Adrenal gland (tissue), 12 donors: ENCODE data around the gene FHIT. TPM values are rescaled to one million over a fixed set of nuclear protein-coding genes. Genes with fewer than 3 reads are reported as not detected.

Source experiments
- DNase-seq, 7 donors: peaks; one replicate each; pipeline ENCODE4 v3.0.0-alpha.2; 2019 to 2020
- H3K27ac ChIP-seq, 5 donors: fragments of 200-600 bp; sonication (generic) in 4 of 5; 1 replicate in 3 of 5; 2 replicates in 2 of 5; pipeline versions ENCODE4 v1.5.1 to v1.8.0; 2016 to 2020; ENCODE audit warnings: mild to moderate bottlenecking in 1 of 5
- H3K27me3 ChIP-seq: fragments of 200-600 bp; 2 replicates; pipeline ENCODE4 v1.8.0; 2021
- H3K36me3 ChIP-seq, 2 donors: fragments of 200-600 bp; replicated peaks in 1 of 2; 1 replicate in 1 of 2; 2 replicates in 1 of 2; pipeline versions ENCODE4 v1.5.1 to v1.8.0; 2018 to 2022
- H3K4me1 ChIP-seq, 2 donors: fragments of 200-600 bp; replicated peaks in 1 of 2; 1 replicate in 1 of 2; 2 replicates in 1 of 2; pipeline versions ENCODE4 v1.5.1 to v1.8.0; 2018 to 2021
- H3K4me3 ChIP-seq, 4 donors: fragments of 200-600 bp; sonication (generic) in 3 of 4; one replicate each; pipeline ENCODE4 v1.5.1; 2016 to 2018
- H3K9me3 ChIP-seq, 3 donors: fragments of 200-600 bp; sonication (generic) in 1 of 3; replicated peaks in 1 of 3; 1 replicate in 2 of 3; 2 replicates in 1 of 3; pipeline versions ENCODE4 v1.5.1 to v1.8.0; 2016 to 2021
- POLR2A ChIP-seq, 2 donors: fragments of 450-650 bp; IDR thresholded peaks; one replicate each; pipeline ENCODE4 v1.6.1; 2017; ENCODE audit warnings: antibody characterized with exemption in 2 of 2, mild to moderate bottlenecking in 2 of 2, moderate library complexity in 1 of 2
- WGBS, 4 donors: extraction: QIAGEN DNeasy Blood & Tissue Kit in 2 of 4; methylation state at CpG; one replicate each; pipeline versions ENCODE4 v1.1.5 to v1.1.7; 2013 to 2017; 5-methylcytosine and 5-hydroxymethylcytosine counted together
- intact Hi-C, 2 donors: fragments of 100-400 bp; cut with DNase I; formaldehyde crosslinking; loops; one replicate each; pipeline versions ENCODE4 v1.14.1 to v1.15.0; 2022 to 2023
- polyA plus RNA-seq, 3 donors: library from polyadenylated mRNA; stranded (reverse); fragments of 200-250 nt in 2 of 3; fragments of 350-450 nt in 1 of 3; fragmentation: Illumina TruSeq in 1 of 3; extraction: RNeasy Lipid Tissue Mini Kit (QIAGEN cat#74804) in 1 of 3; gene quantifications; one replicate each; pipeline ENCODE4 v1.2.3, GENCODE V29; 2013 to 2014
- total RNA-seq, 9 donors: library from RNA; depleted of rRNA in 4 of 9; stranded (reverse); fragments of >200 nt in 4 of 9; fragments of 120-200 nt in 1 of 9; fragmentation: NEBNext Ultra II Directional in 1 of 9; extraction: Animal tissue kit (Norgen Biotek cat#: 25700) in 1 of 9; gene quantifications; one replicate each; pipeline versions ENCODE4 v1.1.0 to v1.2.4, GENCODE V29; 2013 to 2023
- TF ChIP-seq, protein P1 (sequence below), 6 experiments: fragments of 450-650 bp in 4 of 6; fragments of 200-600 bp in 2 of 6; sonication (generic) in 1 of 6; IDR thresholded peaks; 1 replicate in 5 of 6; 2 replicates in 1 of 6; pipeline versions ENCODE4 v1.5.1 to v1.8.0; 2016 to 2021; ENCODE audit warnings: antibody characterized with exemption in 6 of 6, mild to moderate bottlenecking in 2 of 6, moderate library complexity in 1 of 6
- donor health status: healthy with polysubstance abuse.
- donor health status: Bipolar disorder and iron deficiency.
- donor health status: DM: yes; HTN: yes; CAD: no.
- donor health status: DM: no; HTN: no; CAD: no.
- donor health status: DM: no; HTN: no; CAD: no.
- donor health status: DM: yes; HTN: yes; CAD: no.

FHIT gene
- total and polyA plus RNA-seq, 12 donors = 14.1 to 43.9 (median 28.8) TPM

DNA sequence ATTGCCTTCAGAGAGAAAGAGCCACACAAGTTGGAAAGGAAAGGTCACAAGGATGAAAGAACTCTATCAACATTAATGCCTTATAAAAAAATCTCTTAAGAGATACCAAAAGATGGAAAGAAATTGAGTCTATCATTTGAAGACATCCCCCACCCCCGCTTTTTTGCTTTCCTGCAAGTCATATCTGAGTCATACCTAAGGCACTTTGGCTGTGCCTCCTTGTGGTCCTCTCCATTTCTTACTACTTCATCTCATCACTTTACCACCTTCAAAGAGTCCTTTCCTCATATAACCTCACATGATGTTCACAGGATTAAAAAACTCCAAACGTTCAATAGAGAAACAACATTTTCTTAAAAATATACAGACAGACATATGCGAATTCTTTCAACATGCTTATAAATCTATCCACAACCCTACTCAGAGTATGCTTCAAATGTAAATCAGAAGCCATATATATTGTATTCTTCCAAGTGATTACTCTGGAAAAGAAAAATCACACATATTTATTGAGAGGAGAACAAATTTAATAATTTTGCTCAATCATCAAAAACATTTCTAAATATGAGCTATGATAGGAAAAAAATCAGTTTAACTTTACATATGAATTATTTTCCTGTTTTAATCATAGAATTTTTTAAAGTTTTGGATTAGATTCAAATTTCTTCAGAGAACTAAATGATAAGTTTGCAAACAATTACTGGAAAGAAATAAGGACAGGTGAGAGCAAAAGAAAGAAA is 1197.6 kb downstream of the FHIT start:
- no peaks in the 10 kb centered on the region for H3K36me3 ChIP-seq
- H3K4me3 ChIP-seq = no peak overlapping the region
- no peak overlapping the region for H3K27ac ChIP-seq
- DNase-seq = no peak
- H3K4me1 ChIP-seq = no peaks in the 10 kb centered on the region
- TF ChIP-seq, protein P1, sequence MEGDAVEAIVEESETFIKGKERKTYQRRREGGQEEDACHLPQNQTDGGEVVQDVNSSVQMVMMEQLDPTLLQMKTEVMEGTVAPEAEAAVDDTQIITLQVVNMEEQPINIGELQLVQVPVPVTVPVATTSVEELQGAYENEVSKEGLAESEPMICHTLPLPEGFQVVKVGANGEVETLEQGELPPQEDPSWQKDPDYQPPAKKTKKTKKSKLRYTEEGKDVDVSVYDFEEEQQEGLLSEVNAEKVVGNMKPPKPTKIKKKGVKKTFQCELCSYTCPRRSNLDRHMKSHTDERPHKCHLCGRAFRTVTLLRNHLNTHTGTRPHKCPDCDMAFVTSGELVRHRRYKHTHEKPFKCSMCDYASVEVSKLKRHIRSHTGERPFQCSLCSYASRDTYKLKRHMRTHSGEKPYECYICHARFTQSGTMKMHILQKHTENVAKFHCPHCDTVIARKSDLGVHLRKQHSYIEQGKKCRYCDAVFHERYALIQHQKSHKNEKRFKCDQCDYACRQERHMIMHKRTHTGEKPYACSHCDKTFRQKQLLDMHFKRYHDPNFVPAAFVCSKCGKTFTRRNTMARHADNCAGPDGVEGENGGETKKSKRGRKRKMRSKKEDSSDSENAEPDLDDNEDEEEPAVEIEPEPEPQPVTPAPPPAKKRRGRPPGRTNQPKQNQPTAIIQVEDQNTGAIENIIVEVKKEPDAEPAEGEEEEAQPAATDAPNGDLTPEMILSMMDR (IDR thresholded peaks at IDR 0.05) = no peak
- no peak for TF ChIP-seq POLR2A (IDR thresholded peaks at IDR 0.05)
- H3K27me3 ChIP-seq = no peaks in the 10 kb centered on the region
- WGBS, 4 donors = 77 to 87% (median 85%) methylated on average over 3 of the region's 3 CpGs
- no peaks in the 10 kb centered on the region for H3K9me3 ChIP-seq
- intact Hi-C loops = no loop called here

DNA sequence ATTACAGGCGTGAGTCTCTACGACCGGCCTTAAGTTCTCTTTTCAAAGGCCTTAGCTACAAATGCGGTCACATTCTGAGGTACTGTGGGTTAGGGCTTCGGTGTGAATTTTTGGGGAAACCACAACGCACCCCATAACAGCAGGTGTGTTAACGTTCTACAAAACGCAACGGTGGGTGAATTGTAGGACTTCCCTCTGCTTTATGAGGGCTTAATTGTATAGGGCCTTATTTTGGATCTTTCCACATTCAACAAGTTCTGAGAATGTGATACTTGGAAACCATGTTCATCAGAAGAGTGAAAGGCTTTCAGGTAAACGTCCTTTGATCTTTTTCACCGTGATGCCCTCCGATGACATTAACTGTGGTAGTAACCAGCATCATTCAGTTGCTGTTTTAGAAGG is 1202.8 kb downstream of the FHIT start:
- H3K27me3 ChIP-seq = no peaks in the 10 kb centered on the region
- intact Hi-C loops = no loop called here

DNA sequence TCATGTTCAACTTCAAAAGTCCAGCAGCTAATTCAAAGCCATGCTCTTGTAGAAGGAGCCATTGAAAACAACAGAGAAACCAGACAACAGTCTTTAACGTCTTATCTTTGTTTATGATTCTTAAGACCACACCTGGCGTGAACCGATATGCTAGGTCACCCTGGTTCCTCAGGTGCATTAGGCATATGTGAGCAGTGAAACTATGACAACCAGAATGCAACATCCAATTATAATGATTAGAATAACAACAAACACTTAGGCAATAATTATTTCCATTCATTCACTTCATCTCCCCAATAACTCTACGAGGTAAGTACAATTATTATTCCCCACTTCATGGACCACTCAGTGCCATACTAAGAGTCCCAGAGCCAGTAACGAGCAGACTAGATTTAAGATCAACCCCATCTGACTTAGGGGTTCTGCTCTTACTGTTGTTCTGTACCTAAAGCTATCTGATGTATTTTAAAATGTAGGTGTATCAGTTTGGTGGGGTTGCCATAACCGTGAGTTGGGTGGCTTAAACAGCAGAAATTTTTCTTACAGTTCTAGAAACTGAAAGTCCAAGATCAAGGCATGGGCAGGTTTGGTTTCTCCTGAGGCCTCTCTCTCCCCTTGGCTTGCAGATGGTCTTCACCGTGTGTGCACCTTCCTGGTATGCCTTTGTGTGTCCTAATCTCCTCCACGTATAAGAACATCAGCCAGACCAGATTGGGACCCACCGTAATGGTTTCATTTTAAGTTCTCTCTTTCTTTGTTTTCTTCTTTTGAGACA is 1203.6 kb downstream of the FHIT start:
- intact Hi-C loops = no loop called here
- no peak overlapping the region for H3K27ac ChIP-seq
- 88 to 93% (median 93%) methylated on average over 9 of the region's 9 CpGs for WGBS, 4 donors
- no peak for DNase-seq
- H3K4me3 ChIP-seq = no peak overlapping the region
- no peaks in the 10 kb centered on the region for H3K9me3 ChIP-seq
- TF ChIP-seq, protein P1 (IDR thresholded peaks at IDR 0.05) = no peak
- TF ChIP-seq POLR2A (IDR thresholded peaks at IDR 0.05) = no peak
- H3K4me1 ChIP-seq = no peaks in the 10 kb centered on the region
- no peaks in the 10 kb centered on the region for H3K27me3 ChIP-seq
- H3K36me3 ChIP-seq = no peaks in the 10 kb centered on the region

More for the DNA sequence above, 1202.8 kb downstream of the FHIT start:
- no peaks in the 10 kb centered on the region for H3K4me1 ChIP-seq
- TF ChIP-seq, protein P1 (IDR thresholded peaks at IDR 0.05) = no peak
- TF ChIP-seq POLR2A (IDR thresholded peaks at IDR 0.05) = no peak
- DNase-seq = no peak
- no peak overlapping the region for H3K4me3 ChIP-seq
- H3K36me3 ChIP-seq = no peaks in the 10 kb centered on the region
- H3K27ac ChIP-seq = no peak overlapping the region
- no peaks in the 10 kb centered on the region for H3K9me3 ChIP-seq
- 87 to 96% (median 94%) methylated on average over 12 of the region's 12 CpGs for WGBS, 4 donors

DNA sequence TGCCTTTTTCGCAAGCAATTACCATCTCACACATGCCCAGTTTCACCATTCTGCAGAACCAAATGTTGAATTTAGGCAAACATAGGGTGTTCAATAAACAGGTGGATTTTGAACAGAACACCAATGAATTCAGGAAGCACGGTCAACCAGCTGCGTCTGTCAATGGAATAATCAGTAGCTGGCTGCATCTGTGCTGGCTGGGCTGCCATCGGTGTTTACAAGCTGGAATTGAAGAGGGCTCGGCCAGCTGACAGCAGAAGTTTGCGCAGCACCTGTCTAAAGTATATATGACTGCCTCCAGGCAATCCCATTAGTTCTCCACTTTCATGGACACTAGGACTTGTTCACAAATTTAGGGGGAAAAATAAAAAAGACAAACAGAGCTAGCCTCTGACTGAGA is 1205.0 kb downstream of the FHIT start:
- TF ChIP-seq, protein P1 (IDR thresholded peaks at IDR 0.05) = no peak
- TF ChIP-seq POLR2A (IDR thresholded peaks at IDR 0.05) = no peak
- intact Hi-C loops = no loop called here
- no peaks in the 10 kb centered on the region for H3K36me3 ChIP-seq
- H3K27ac ChIP-seq = no peak overlapping the region
- no peak for DNase-seq
- H3K27me3 ChIP-seq = no peaks in the 10 kb centered on the region
- 86 to 92% (median 89%) methylated on average over 6 of the region's 6 CpGs for WGBS, 4 donors
- H3K4me3 ChIP-seq = no peak overlapping the region
- H3K4me1 ChIP-seq = no peaks in the 10 kb centered on the region
- no peaks in the 10 kb centered on the region for H3K9me3 ChIP-seq
